Common myeloid progenitor, CD34-positive (primary cell): ENCODE results near the gene FRK.

ENCODE experiments used
- CTCF ChIA-PET: fragments of 350-600 bp; sonication (Branson Sonifier 250); formaldehyde crosslinking; loops from one replicate; lab custom pipeline; 2021; ENCODE audit warnings: antibody characterized with exemption; lab: Charles Lee
- POLR2A ChIA-PET: fragments of 350-600 bp; sonication (Branson Sonifier 250); formaldehyde crosslinking; loops from one replicate; lab custom pipeline; 2021; ENCODE audit warnings: antibody characterized with exemption; lab: Charles Lee
- DNase-seq, 3 donors: peaks; one replicate each; pipeline versions ENCODE4 v3.0.0 to v3.0.0-alpha.2; 2013
- H3K27ac ChIP-seq, 2 experiments: 1 replicate in 1 of 2; 2 replicates in 1 of 2; pipeline ENCODE4 v1.7.0; 2013; ENCODE audit warnings: inconsistent platforms in 2 of 2, low read length in 2 of 2, mild to moderate bottlenecking in 2 of 2, low read depth in 1 of 2, moderate library complexity in 1 of 2; ENCODE audit not compliant: severe bottlenecking in 2 of 2, insufficient read depth in 1 of 2, poor library complexity in 1 of 2
- H3K27me3 ChIP-seq, 5 experiments: replicated peaks in 2 of 5; 1 replicate in 3 of 5; 2 replicates in 2 of 5; pipeline versions ENCODE4 v1.6.1 to v1.7.0; 2013; ENCODE audit warnings: low read length in 4 of 5, mild to moderate bottlenecking in 2 of 5, moderate library complexity in 2 of 5, inconsistent platforms in 1 of 5; ENCODE audit not compliant: insufficient read depth in 5 of 5, control insufficient read depth in 4 of 5
- H3K36me3 ChIP-seq, 4 experiments: 1 replicate in 2 of 4; 2 replicates in 2 of 4; pipeline versions ENCODE4 v1.6.1 to v1.7.0; 2013; ENCODE audit warnings: low read length in 3 of 4, control low read depth in 1 of 4, mild to moderate bottlenecking in 1 of 4; ENCODE audit not compliant: control insufficient read depth in 4 of 4, insufficient read depth in 4 of 4
- H3K4me1 ChIP-seq, 4 experiments: 1 replicate in 3 of 4; 2 replicates in 1 of 4; pipeline versions ENCODE4 v1.6.1 to v1.7.1; 2013; ENCODE audit warnings: low read length in 3 of 4, mild to moderate bottlenecking in 3 of 4, control low read depth in 1 of 4, inconsistent platforms in 1 of 4, moderate library complexity in 1 of 4; ENCODE audit not compliant: control insufficient read depth in 4 of 4, insufficient read depth in 4 of 4; ENCODE audit errors: control extremely low read depth in 1 of 4
- H3K4me3 ChIP-seq, 7 experiments: 1 replicate in 4 of 7; 2 replicates in 3 of 7; pipeline versions ENCODE4 v1.5.1 to v1.7.0; 2013; ENCODE audit warnings: mild to moderate bottlenecking in 7 of 7, low read length in 6 of 7, moderate library complexity in 6 of 7, inconsistent platforms in 2 of 7, low read depth in 2 of 7, control low read depth in 1 of 7; ENCODE audit not compliant: insufficient read depth in 4 of 7, control insufficient read depth in 1 of 7; ENCODE audit errors: extremely low read depth in 1 of 7
- H3K9me3 ChIP-seq, 5 experiments: 1 replicate in 4 of 5; 2 replicates in 1 of 5; pipeline versions ENCODE4 v1.6.1 to v1.7.1; 2013; ENCODE audit warnings: low read length in 4 of 5, mild to moderate bottlenecking in 2 of 5, inconsistent platforms in 1 of 5, low read depth in 1 of 5, moderate library complexity in 1 of 5; ENCODE audit not compliant: control insufficient read depth in 4 of 5, insufficient read depth in 2 of 5; ENCODE audit errors: control extremely low read depth in 1 of 5
- WGBS: methylation state at CpG from one replicate; pipeline ENCODE4 v1.1.5; 2013; ENCODE audit not compliant: insufficient coverage; 5-methylcytosine and 5-hydroxymethylcytosine counted together

The FRK gene

DNA sequence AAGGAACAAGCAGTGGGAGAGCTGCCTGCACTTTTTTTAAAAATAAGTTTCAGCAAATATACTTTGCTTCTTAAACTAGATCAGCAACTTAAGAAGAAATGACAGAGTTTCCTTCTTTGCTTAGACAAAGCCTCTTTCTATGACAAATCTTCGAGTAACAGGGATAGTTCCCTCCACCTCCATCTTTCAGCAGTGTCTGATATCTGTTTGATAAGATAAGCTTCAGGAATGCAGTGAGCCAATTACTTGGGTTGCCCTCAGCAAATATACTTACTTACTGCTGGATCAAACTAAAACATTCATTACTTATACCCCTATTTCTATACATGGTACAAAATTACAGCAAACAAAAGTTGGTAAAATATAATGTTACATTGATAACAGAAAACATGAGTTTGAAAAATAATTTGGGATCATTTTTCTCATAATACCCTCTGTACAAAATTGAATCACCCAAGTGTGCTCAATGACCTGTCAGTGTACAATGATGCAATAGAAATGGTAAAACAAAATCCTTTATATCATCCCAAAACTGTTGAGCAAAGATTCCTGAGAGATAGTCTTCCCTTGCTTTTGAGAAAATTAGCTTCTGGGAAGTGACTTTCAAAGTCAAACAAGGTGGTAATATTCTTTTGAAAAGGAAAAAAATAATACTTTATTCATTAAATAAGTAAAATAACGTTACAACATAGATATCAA lies 24.5 kb downstream of the FRK start:
- Histone ChIP-seq H3K27ac (no peak overlapping the region), H3K36me3 (no peaks in the 10 kb centered on the region), H3K4me1 (no peaks in the 10 kb centered on the region), H3K4me3 (no peak overlapping the region), H3K27me3 (no peaks in the 10 kb centered on the region), H3K9me3 (no peaks in the 10 kb centered on the region)
- no peak for DNase-seq
- POLR2A ChIA-PET: no interaction called here
- CTCF ChIA-PET: no interaction called here
- no CpG with 5 or more reads among the region's 2 CpGs for WGBS

DNA sequence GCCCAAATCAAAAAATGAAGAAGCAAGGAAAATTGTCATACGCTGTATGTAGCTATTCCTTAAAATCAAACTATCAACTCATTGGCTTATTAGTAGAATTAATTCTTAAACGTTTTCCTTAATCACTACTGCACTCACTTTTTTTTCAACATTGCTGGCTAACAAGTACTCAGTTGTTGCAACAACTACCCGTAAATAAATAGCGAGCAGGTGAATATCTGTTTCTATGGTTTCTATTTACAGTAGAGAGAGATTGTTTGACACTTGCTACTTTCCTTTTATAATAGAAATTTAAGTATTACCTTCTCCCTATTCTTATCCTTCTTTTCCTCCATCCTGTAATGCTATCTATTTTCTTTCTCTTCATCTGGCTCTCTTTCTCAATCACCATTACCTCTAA lies 25.1 kb downstream of the FRK start:
- WGBS: no CpG with 5 or more reads among the region's 4 CpGs
- no peak overlapping the region for H3K4me3 ChIP-seq
- no peak overlapping the region for H3K27ac ChIP-seq
- ChIA-PET POLR2A (no interaction called here), CTCF (no interaction called here)
- no peaks in the 10 kb centered on the region for H3K36me3 ChIP-seq
- DNase-seq: no peak
- H3K27me3 ChIP-seq: peaks cover 0 to 2% (median 0%) of the 10 kb centered on the region in 5 experiments
- H3K4me1 ChIP-seq: no peaks in the 10 kb centered on the region
- no peaks in the 10 kb centered on the region for H3K9me3 ChIP-seq

DNA sequence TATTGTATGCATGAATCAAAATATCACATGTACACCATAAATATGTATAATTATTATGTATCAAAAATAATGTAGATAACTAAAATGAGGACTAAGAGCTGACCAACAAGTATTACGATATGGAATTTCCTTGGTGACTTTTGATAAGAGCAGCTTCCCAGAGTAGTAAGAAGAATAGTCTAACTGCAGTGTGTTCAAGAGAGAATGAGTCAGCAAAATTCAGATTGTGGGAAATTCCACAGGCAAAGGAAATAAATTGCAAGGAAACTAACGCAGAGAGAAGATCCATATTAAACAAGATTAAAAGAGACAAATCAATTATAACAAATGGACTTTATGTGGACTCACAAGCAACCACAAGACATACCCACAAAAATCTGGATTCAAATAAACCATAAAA lies 26.4 kb downstream of the FRK start:
- no peaks in the 10 kb centered on the region for H3K4me1 ChIP-seq
- H3K27me3 ChIP-seq: peaks cover 0 to 2% (median 0%) of the 10 kb centered on the region in 5 experiments
- no peak overlapping the region for H3K27ac ChIP-seq
- H3K9me3 ChIP-seq: no peaks in the 10 kb centered on the region
- ChIA-PET CTCF (no interaction called here), POLR2A (no interaction called here)
- no peak overlapping the region for H3K4me3 ChIP-seq
- WGBS: 88% methylated on average over 1 of the region's 2 CpGs
- H3K36me3 ChIP-seq: no peaks in the 10 kb centered on the region
- DNase-seq: no peak

DNA sequence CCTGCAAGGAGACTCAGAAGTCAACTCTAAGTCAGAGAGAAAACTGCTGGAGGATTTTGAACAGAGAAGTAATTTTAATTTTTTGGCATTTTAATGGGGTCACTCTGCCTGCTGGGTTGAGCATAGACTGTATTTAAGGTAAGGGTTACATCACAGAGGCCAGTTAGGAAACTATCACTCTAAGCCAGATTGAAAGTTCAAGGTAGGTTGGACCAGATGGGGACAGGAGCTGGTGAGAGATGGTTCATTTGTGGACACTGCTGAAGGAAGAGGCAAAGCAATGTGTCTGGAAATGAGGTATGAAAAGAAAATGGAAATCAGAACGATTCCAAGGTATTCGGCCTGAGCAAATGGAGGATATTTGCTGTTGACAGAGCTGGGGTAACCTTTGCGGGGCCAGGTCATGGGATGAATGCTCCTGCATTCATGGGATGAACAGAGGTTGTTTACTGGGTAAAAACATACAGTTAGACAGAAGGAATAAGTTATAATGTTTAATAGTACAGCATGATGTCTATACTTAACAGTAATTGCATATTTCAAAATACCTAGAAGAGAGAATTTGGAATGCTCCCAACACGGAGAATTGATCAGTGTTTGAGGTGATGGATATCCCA lies 26.9 kb downstream of the FRK start:
- CTCF ChIA-PET: no interaction called here
- POLR2A ChIA-PET: no interaction called here
- Histone ChIP-seq H3K36me3 (no peaks in the 10 kb centered on the region), H3K9me3 (no peaks in the 10 kb centered on the region), H3K27me3 (peaks cover 0 to 2% (median 0%) of the 10 kb centered on the region in 5 experiments), H3K27ac (no peak overlapping the region), H3K4me3 (no peak overlapping the region), H3K4me1 (no peaks in the 10 kb centered on the region)
- WGBS: 70% methylated on average over 2 of the region's 4 CpGs
- DNase-seq: no peak

DNA sequence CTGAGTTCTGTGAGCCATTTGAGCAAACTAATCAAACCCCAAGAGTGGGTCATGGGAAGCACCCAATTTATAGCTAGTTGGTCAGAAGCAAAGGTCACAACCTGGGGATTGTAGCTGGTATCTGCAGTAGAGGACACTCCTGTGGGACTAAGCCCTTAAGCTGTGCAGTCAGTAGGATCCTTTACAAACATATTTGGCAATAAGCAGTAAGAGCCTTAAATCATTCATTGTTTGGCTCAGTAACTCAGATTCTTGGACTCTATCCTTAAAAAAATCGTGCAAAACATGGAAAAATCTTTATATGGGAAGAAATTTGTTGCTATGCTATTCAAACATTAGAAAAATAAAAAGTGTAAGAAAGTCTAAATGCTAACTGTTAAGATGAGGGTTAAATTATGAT lies 29.9 kb downstream of the FRK start:
- CTCF ChIA-PET: interaction anchor here (0.6 kb wide), 1 partner anchor 19 kb away, joined by 3 read pairs; no protein-coding TSS in a partner anchor
- no peak overlapping the region for H3K27ac ChIP-seq
- H3K36me3 ChIP-seq: no peaks in the 10 kb centered on the region
- H3K9me3 ChIP-seq: no peaks in the 10 kb centered on the region
- POLR2A ChIA-PET: no interaction called here
- DNase-seq: no peak
- WGBS: no CpG with 5 or more reads among the region's 1 CpG
- no peak overlapping the region for H3K4me3 ChIP-seq
- peaks cover 0 to 2% (median 0%) of the 10 kb centered on the region in 5 experiments for H3K27me3 ChIP-seq
- no peaks in the 10 kb centered on the region for H3K4me1 ChIP-seq

DNA sequence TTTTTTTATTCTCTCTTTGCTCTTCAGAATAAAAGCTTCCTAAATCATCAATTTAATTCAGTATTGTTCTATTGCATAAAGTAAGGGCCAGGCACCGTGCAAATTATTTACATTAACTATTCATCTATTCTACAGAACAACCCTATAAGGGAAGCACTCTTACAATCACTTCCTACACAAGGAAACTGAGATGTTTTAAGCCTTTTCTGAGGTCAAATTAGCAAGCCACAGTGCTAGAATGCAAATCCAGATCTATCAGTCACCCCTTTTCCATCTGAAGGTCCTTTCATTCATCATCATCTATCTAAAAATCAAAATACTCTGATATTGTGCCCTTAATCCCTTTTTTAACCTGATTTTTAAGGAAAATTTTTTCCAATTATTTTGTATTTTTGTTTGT lies 31.2 kb downstream of the FRK start:
- ChIA-PET POLR2A (no interaction called here), CTCF (interaction anchor here (0.5 kb wide), 1 partner anchor 13 kb away, joined by 3 read pairs; no protein-coding TSS in a partner anchor)
- H3K27ac ChIP-seq: no peak overlapping the region
- no CpG with 5 or more reads among the region's 1 CpG for WGBS
- no peaks in the 10 kb centered on the region for H3K36me3 ChIP-seq
- peaks cover 0 to 2% (median 0%) of the 10 kb centered on the region in 5 experiments for H3K27me3 ChIP-seq
- no peak overlapping the region for H3K4me3 ChIP-seq
- H3K9me3 ChIP-seq: no peaks in the 10 kb centered on the region
- no peaks in the 10 kb centered on the region for H3K4me1 ChIP-seq
- DNase-seq: no peak

DNA sequence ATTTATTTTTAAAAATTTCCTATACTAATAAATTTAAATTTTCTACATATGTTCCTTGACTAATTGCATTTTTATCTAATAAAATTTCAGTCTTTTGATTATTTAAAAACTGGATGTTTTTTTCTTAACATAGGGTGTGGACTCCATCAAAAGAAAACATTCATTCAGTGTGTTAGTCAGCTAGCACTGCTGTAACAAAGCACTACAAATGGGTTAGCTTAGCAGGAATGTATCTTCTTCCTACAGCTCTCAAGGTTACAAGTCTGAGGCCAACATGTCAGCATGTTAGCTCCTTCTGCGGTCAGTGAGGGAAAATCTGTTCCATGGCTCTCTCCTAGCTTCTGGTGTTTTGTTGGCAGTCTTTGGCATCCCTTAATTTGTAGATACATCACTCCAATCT lies 32.5 kb downstream of the FRK start:
- H3K27me3 ChIP-seq: peaks cover 0 to 2% (median 0%) of the 10 kb centered on the region in 5 experiments
- POLR2A ChIA-PET: no interaction called here
- DNase-seq: no peak
- H3K9me3 ChIP-seq: no peaks in the 10 kb centered on the region
- WGBS: 89% methylated on average over 1 of the region's 1 CpG
- CTCF ChIA-PET: no interaction called here
- H3K4me1 ChIP-seq: no peaks in the 10 kb centered on the region
- no peak overlapping the region for H3K27ac ChIP-seq
- H3K36me3 ChIP-seq: no peaks in the 10 kb centered on the region
- H3K4me3 ChIP-seq: no peak overlapping the region
